ENCODE measurements around the gene TMPRSS6. TPM values are rescaled to one million over a fixed set of nuclear protein-coding genes. Genes with fewer than 3 reads are reported as not detected.

The TMPRSS6 gene
- total and polyA plus RNA-seq, 2 of the 13 experiments (the other 11 are each of a cell fraction or from before 2014, with no cell fraction given): 4.2 to 4.8 TPM

- TF ChIP-seq ZBTB44 (CRISPR knock-in tag; IDR thresholded peaks at IDR 0.05): no peak
- no peak for TF ChIP-seq PAWR (CRISPR knock-in tag; IDR thresholded peaks at IDR 0.05; ENCODE audit: borderline replicate concordance)
- TF ChIP-seq IKZF4 (CRISPR knock-in tag; IDR thresholded peaks at IDR 0.05; ENCODE audit: borderline replicate concordance, low read depth, not compliant biosample characterization): no peak
- no peak for TF ChIP-seq MTA3 (CRISPR knock-in tag; IDR thresholded peaks at IDR 0.05)
- no peak for TF ChIP-seq KDM1A (CRISPR knock-in tag; IDR thresholded peaks at IDR 0.05)
- no peak for TF ChIP-seq NONO (IDR thresholded peaks at IDR 0.05)
- peak; percentile 83; the same call in 1 of the 2 replicates for TF ChIP-seq NONO (CRISPR knock-in tag; conservative IDR thresholded peaks at IDR 0.05)
- TF ChIP-seq ZBTB7A (CRISPR knock-in tag; IDR thresholded peaks at IDR 0.05): peak; percentile 86
- peak; percentile 95 for TF ChIP-seq CEBPG (CRISPR knock-in tag; IDR thresholded peaks at IDR 0.05)
- TF ChIP-seq SRSF1 (optimal IDR thresholded peaks at IDR 0.05; ENCODE audit: low read depth, low read length): no peak
- TF ChIP-seq ZFX (CRISPR knock-in tag; IDR thresholded peaks at IDR 0.05; ENCODE audit: low read depth): peak; percentile 68
- TF ChIP-seq NR2F2 (IDR thresholded peaks at IDR 0.05; ENCODE audit: borderline replicate concordance, low read depth): peak; percentile 65; the same call in 1 of the 2 replicates
- no peak for TF ChIP-seq ZNF703 (CRISPR knock-in tag; IDR thresholded peaks at IDR 0.05; ENCODE audit: borderline replicate concordance)
- TF ChIP-seq ZNF496 (CRISPR knock-in tag; IDR thresholded peaks at IDR 0.05; ENCODE audit: insufficient replicate concordance): no peak
- TF ChIP-seq ZNF724P (CRISPR knock-in tag; IDR thresholded peaks at IDR 0.05; ENCODE audit: borderline replicate concordance): no peak
- no peak for TF ChIP-seq AGO1 (IDR thresholded peaks at IDR 0.05; ENCODE audit: low read depth, low read length, poor library complexity, severe bottlenecking)
- no peak for TF ChIP-seq JDP2 (CRISPR knock-in tag; IDR thresholded peaks at IDR 0.05; ENCODE audit: borderline replicate concordance)
- TF ChIP-seq MLLT10 (CRISPR knock-in tag; IDR thresholded peaks at IDR 0.05): no peak
- no peak for TF ChIP-seq STAT6 (CRISPR knock-in tag; IDR thresholded peaks at IDR 0.05; ENCODE audit: borderline replicate concordance)
- TF ChIP-seq ZNF615 (CRISPR knock-in tag; IDR thresholded peaks at IDR 0.05; ENCODE audit: borderline replicate concordance): no peak
- TF ChIP-seq TSC22D2 (CRISPR knock-in tag; IDR thresholded peaks at IDR 0.05; ENCODE audit: borderline replicate concordance): no peak
- TF ChIP-seq XBP1 (CRISPR knock-in tag; IDR thresholded peaks at IDR 0.05): no peak
- 0 out of 2 replicates have a peak, but pooled peaks have one; percentile 59 for TF ChIP-seq SAFB2 (CRISPR knock-in tag; IDR thresholded peaks at IDR 0.05; ENCODE audit: borderline replicate concordance, low read depth)
- no peak for TF ChIP-seq ZNF431 (CRISPR knock-in tag; IDR thresholded peaks at IDR 0.05; ENCODE audit: borderline replicate concordance, low read depth)
- no peak for TF ChIP-seq ZNF138 (CRISPR knock-in tag; IDR thresholded peaks at IDR 0.05; ENCODE audit: low read depth)
- TF ChIP-seq ZNF772 (CRISPR knock-in tag; IDR thresholded peaks at IDR 0.05): no peak; the same call in 1 of the 2 replicates
- TF ChIP-seq CHD2 (IDR thresholded peaks at IDR 0.05; ENCODE audit: low read depth, low read length): no peak
Observed at GRCh38 chr22:37112084-37112728, 2.7 kb upstream of the TMPRSS6 start (continued).
